ENCODE measurements around the gene ATP5F1A.
"Not testable (repeated sequence)": the region's sequence is repeated elsewhere in the genome, so short reads cannot be mapped to it uniquely, and the experiment has no call there.

ATP5F1A gene

DNA sequence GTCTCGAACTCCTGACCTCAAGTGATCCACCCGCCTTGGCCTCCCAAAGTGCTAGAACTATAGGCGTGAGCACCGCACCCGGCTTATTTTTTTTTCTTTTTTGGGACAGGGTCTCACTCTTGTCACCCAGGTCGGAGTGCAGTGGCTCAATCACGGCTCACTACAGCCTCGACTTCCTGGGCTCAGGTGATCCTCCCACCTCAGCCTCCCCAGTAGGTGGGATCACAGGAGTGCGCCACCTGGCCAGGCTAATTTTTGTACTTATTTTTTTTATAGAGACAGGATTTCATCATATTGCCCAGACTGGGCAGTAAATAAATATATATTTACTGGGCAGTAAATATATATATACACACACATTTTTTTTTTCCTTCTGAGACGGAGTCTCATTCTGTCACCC lies 2.6 kb downstream of the ATP5F1A start:
- Histone ChIP-seq H3K9ac (ENCODE audit: low read depth, low read length, poor library complexity) (no peak overlapping the region), H3K27ac (replicated peaks; ENCODE audit: low read length) (no peak overlapping the region), H2BK15ac (ENCODE audit: low read length) (no peak overlapping the region), H3K4me3 (ENCODE audit: low read length in 2 of 2) (no peak overlapping the region), H3K9me3 (replicated peaks in 1 of 2; ENCODE audit: control insufficient read depth in 2 of 2, insufficient read depth in 1 of 2, low read depth in 1 of 2, low read length in 2 of 2) (peaks cover 0 to 11% of the 10 kb centered on the region in 2 donors), H3K18ac (ENCODE audit: low read length) (no peak overlapping the region), H3K23ac (ENCODE audit: low read depth, low read length, poor library complexity) (no peak overlapping the region), H3K27me3 (ENCODE audit: control insufficient read depth in 3 of 3, insufficient read depth in 3 of 3, low read depth in 1 of 3, low read length in 3 of 3) (no peaks in the 10 kb centered on the region), H3K14ac (ENCODE audit: low read length) (no peak overlapping the region), H4K91ac (ENCODE audit: low read depth, low read length, poor library complexity) (no peak overlapping the region), H2AK5ac (ENCODE audit: low read depth, low read length) (no peak overlapping the region), H4K8ac (ENCODE audit: low read depth, low read length) (no peak overlapping the region), H2BK12ac (ENCODE audit: low read length) (no peak overlapping the region), H3K4ac (ENCODE audit: low read length) (no peak overlapping the region), H2AFZ (ENCODE audit: low read length) (no peak overlapping the region), H2BK5ac (ENCODE audit: low read length) (no peak overlapping the region), H3K79me1 (ENCODE audit: low read depth, low read length) (peaks cover 2% of the 10 kb centered on the region), H3K4me2 (ENCODE audit: insufficient read depth, low read length, poor library complexity, severe bottlenecking) (no peak overlapping the region), H3K36me3 (replicated peaks in 1 of 2; ENCODE audit: control insufficient read depth in 2 of 2, insufficient read depth in 2 of 2, low read length in 2 of 2) (peaks cover 14 to 54% of the 10 kb centered on the region in 2 donors), H2BK120ac (ENCODE audit: low read depth, low read length) (no peak overlapping the region), H3K4me1 (ENCODE audit: control insufficient read depth in 2 of 2, insufficient read depth in 1 of 2, low read depth in 1 of 2, low read length in 2 of 2) (peaks cover 3 to 6% of the 10 kb centered on the region in 2 donors)
- DNase-seq (ENCODE audit: low spot score), result no peak
- WGBS, 2 donors (ENCODE audit: extremely low coverage in 2 of 2, insufficient read length in 2 of 2, insufficient replicate concordance in 1 of 2), result no CpG with 5 or more reads among the region's 10 CpGs

DNA sequence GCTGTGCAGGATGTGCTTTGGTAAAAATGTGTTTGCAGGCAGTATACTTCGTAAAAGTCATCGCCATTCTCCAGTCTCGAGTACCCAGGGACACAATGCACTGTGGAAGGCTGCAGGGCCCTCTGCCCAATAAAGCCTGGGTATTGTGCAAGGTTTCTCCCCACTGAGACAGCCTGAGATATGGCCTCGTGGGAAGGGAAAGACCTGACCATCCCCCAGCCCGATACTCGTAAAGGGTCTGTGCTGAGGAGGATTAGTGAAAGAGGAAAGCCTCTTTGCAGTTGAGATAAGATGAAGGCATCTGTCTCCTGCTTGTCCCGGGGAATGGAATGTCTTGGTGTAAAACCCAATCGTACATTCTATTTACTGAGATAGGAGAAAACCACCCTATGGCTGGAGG lies 9.6 kb downstream of the ATP5F1A start:
- not testable (repeated sequence) for H3K4me2 ChIP-seq (ENCODE audit: insufficient read depth, low read length, poor library complexity, severe bottlenecking); H3K18ac ChIP-seq (ENCODE audit: low read length); DNase-seq (ENCODE audit: low spot score); H2AFZ ChIP-seq (ENCODE audit: low read length); H3K27ac ChIP-seq (replicated peaks; ENCODE audit: low read length); H2AK5ac ChIP-seq (ENCODE audit: low read depth, low read length); H3K4me3 ChIP-seq (ENCODE audit: low read length in 2 of 2); H3K79me1 ChIP-seq (ENCODE audit: low read depth, low read length); H3K4me1 ChIP-seq (ENCODE audit: control insufficient read depth in 2 of 2, insufficient read depth in 1 of 2, low read depth in 1 of 2, low read length in 2 of 2); H3K14ac ChIP-seq (ENCODE audit: low read length); H3K23ac ChIP-seq (ENCODE audit: low read depth, low read length, poor library complexity); H2BK12ac ChIP-seq (ENCODE audit: low read length); H2BK120ac ChIP-seq (ENCODE audit: low read depth, low read length); H4K91ac ChIP-seq (ENCODE audit: low read depth, low read length, poor library complexity); H3K4ac ChIP-seq (ENCODE audit: low read length); H3K9ac ChIP-seq (ENCODE audit: low read depth, low read length, poor library complexity); H2BK15ac ChIP-seq (ENCODE audit: low read length); H2BK5ac ChIP-seq (ENCODE audit: low read length); H3K27me3 ChIP-seq (ENCODE audit: control insufficient read depth in 3 of 3, insufficient read depth in 3 of 3, low read depth in 1 of 3, low read length in 3 of 3); H4K8ac ChIP-seq (ENCODE audit: low read depth, low read length)
- H3K9me3 ChIP-seq (replicated peaks in 1 of 2; ENCODE audit: control insufficient read depth in 2 of 2, insufficient read depth in 1 of 2, low read depth in 1 of 2, low read length in 2 of 2), result peaks cover 5 to 25% of the 10 kb centered on the region in 2 donors
- WGBS, 2 donors (ENCODE audit: extremely low coverage in 2 of 2, insufficient read length in 2 of 2, insufficient replicate concordance in 1 of 2), result no CpG with 5 or more reads among the region's 8 CpGs
- H3K36me3 ChIP-seq (replicated peaks in 1 of 2; ENCODE audit: control insufficient read depth in 2 of 2, insufficient read depth in 2 of 2, low read length in 2 of 2), result peaks cover 50 to 100% of the 10 kb centered on the region in 2 donors

GRCh38 chr18:46084431-46084830 lies 13.7 kb downstream of the ATP5F1A start:
- Histone ChIP-seq H3K27ac (replicated peaks; ENCODE audit: low read length) (no peak overlapping the region), H4K8ac (ENCODE audit: low read depth, low read length) (no peak overlapping the region), H2BK120ac (ENCODE audit: low read depth, low read length) (no peak overlapping the region), H3K23ac (ENCODE audit: low read depth, low read length, poor library complexity) (no peak overlapping the region), H3K9me3 (replicated peaks in 1 of 2; ENCODE audit: control insufficient read depth in 2 of 2, insufficient read depth in 1 of 2, low read depth in 1 of 2, low read length in 2 of 2) (peaks cover under 1 to 3% of the 10 kb centered on the region in 2 donors), H3K27me3 (ENCODE audit: control insufficient read depth in 3 of 3, insufficient read depth in 3 of 3, low read depth in 1 of 3, low read length in 3 of 3) (no peaks in the 10 kb centered on the region), H4K91ac (ENCODE audit: low read depth, low read length, poor library complexity) (no peak overlapping the region), H3K9ac (ENCODE audit: low read depth, low read length, poor library complexity) (no peak overlapping the region), H3K4ac (ENCODE audit: low read length) (no peak overlapping the region), H2AFZ (ENCODE audit: low read length) (no peak overlapping the region), H2BK5ac (ENCODE audit: low read length) (no peak overlapping the region), H3K79me1 (ENCODE audit: low read depth, low read length) (no peaks in the 10 kb centered on the region), H3K4me1 (ENCODE audit: control insufficient read depth in 2 of 2, insufficient read depth in 1 of 2, low read depth in 1 of 2, low read length in 2 of 2) (no peaks in the 10 kb centered on the region), H3K4me3 (ENCODE audit: low read length in 2 of 2) (no peak overlapping the region), H3K36me3 (replicated peaks in 1 of 2; ENCODE audit: control insufficient read depth in 2 of 2, insufficient read depth in 2 of 2, low read length in 2 of 2) (peaks cover 44 to 96% of the 10 kb centered on the region in 2 donors), H2BK15ac (ENCODE audit: low read length) (no peak overlapping the region), H3K14ac (ENCODE audit: low read length) (no peak overlapping the region), H3K4me2 (ENCODE audit: insufficient read depth, low read length, poor library complexity, severe bottlenecking) (no peak overlapping the region), H2AK5ac (ENCODE audit: low read depth, low read length) (no peak overlapping the region), H2BK12ac (ENCODE audit: low read length) (no peak overlapping the region), H3K18ac (ENCODE audit: low read length) (no peak overlapping the region)
- no peak for DNase-seq (ENCODE audit: low spot score)
- WGBS, 2 donors (ENCODE audit: extremely low coverage in 2 of 2, insufficient read length in 2 of 2, insufficient replicate concordance in 1 of 2), result no CpG with 5 or more reads among the region's 2 CpGs

DNA sequence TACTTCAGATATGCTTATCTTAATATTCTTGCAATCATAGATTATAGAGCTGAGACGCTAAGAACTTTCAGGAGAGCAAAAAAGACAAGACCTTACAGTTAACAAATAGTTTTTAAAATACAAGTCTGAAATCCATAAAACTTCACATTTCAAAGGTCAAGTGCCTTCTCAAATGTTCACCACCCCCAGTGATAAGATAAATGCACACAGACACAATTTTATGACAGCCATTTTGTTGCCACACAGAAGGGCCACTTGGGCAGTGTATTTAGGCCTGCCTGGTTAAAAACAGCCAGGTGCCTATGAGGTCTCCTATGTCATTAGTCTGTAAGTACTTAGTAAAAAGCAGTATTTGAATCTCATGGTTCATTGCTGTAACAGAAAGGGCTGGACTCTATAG lies 17.9 kb downstream of the ATP5F1A start:
- Histone ChIP-seq H3K4me2 (ENCODE audit: insufficient read depth, low read length, poor library complexity, severe bottlenecking) (no peak overlapping the region), H3K23ac (ENCODE audit: low read depth, low read length, poor library complexity) (no peak overlapping the region), H2AFZ (ENCODE audit: low read length) (no peak overlapping the region), H3K4me1 (ENCODE audit: control insufficient read depth in 2 of 2, insufficient read depth in 1 of 2, low read depth in 1 of 2, low read length in 2 of 2) (no peaks in the 10 kb centered on the region), H3K14ac (ENCODE audit: low read length) (no peak overlapping the region), H3K27ac (replicated peaks; ENCODE audit: low read length) (no peak overlapping the region), H4K91ac (ENCODE audit: low read depth, low read length, poor library complexity) (no peak overlapping the region), H3K9ac (ENCODE audit: low read depth, low read length, poor library complexity) (no peak overlapping the region), H2BK120ac (ENCODE audit: low read depth, low read length) (no peak overlapping the region), H3K27me3 (ENCODE audit: control insufficient read depth in 3 of 3, insufficient read depth in 3 of 3, low read depth in 1 of 3, low read length in 3 of 3) (no peaks in the 10 kb centered on the region), H3K36me3 (replicated peaks in 1 of 2; ENCODE audit: control insufficient read depth in 2 of 2, insufficient read depth in 2 of 2, low read length in 2 of 2) (peaks cover 18 to 76% of the 10 kb centered on the region in 2 donors), H3K9me3 (replicated peaks in 1 of 2; ENCODE audit: control insufficient read depth in 2 of 2, insufficient read depth in 1 of 2, low read depth in 1 of 2, low read length in 2 of 2) (no peaks in the 10 kb centered on the region), H3K79me1 (ENCODE audit: low read depth, low read length) (no peaks in the 10 kb centered on the region), H3K4ac (ENCODE audit: low read length) (no peak overlapping the region), H4K8ac (ENCODE audit: low read depth, low read length) (no peak overlapping the region), H2BK12ac (ENCODE audit: low read length) (no peak overlapping the region), H3K4me3 (ENCODE audit: low read length in 2 of 2) (no peak overlapping the region), H2BK5ac (ENCODE audit: low read length) (no peak overlapping the region), H3K18ac (ENCODE audit: low read length) (no peak overlapping the region), H2AK5ac (ENCODE audit: low read depth, low read length) (no peak overlapping the region), H2BK15ac (ENCODE audit: low read length) (no peak overlapping the region)
- DNase-seq (ENCODE audit: low spot score), result no peak
- no CpG with 5 or more reads among the region's 1 CpG for WGBS, 2 donors (ENCODE audit: extremely low coverage in 2 of 2, insufficient read length in 2 of 2, insufficient replicate concordance in 1 of 2)
